Stimulated activated naive CD4-positive, alpha-beta T cell (primary cell): Measurements from ENCODE around the gene TTC32.

Source experiments
- DNase-seq, 6 experiments: peaks; one replicate each; lab custom pipeline; 2025; lab: John Stamatoyannopoulos, UW

TTC32 gene

GRCh38 chr2:19854596-19855541, 46.9 kb downstream of the TTC32 start:
- DNase-seq, result no peak

- DNase-seq, result no peak
Measured at GRCh38 chr2:19851116-19851695, 50.6 kb downstream of the TTC32 start.

- DNase-seq, result no peak
Measured at GRCh38 chr2:19850056-19851050, 51.4 kb downstream of the TTC32 start.

- DNase-seq, result no peak
Measured at GRCh38 chr2:19848952-19849351, 52.8 kb downstream of the TTC32 start.

- DNase-seq, result no peak
Measured at GRCh38 chr2:19848029-19848750, 53.6 kb downstream of the TTC32 start.

GRCh38 chr2:19847486-19847885, 54.3 kb downstream of the TTC32 start:
- no peak for DNase-seq
